Hepatocyte (in vitro differentiated cells): Measurements from ENCODE around the gene MPHOSPH8. TPM values are rescaled to one million over a fixed set of nuclear protein-coding genes. Genes with fewer than 3 reads are reported as not detected.

ENCODE experiments used
- DNase-seq: peaks from one replicate; pipeline ENCODE4 v3.0.0-alpha.2; 2016; ENCODE audit warnings: low spot score
- H2AFZ ChIP-seq: fragments of 200-600 bp; sonication (generic); 2 replicates; pipeline ENCODE4 v1.6.0; 2016; ENCODE audit warnings: antibody characterized with exemption, mild to moderate bottlenecking
- H3K27ac ChIP-seq: fragments of 200-600 bp; sonication (generic); 2 replicates; pipeline ENCODE4 v1.5.1; 2016; ENCODE audit warnings: mild to moderate bottlenecking
- H3K27me3 ChIP-seq: fragments of 200-600 bp; sonication (generic); 2 replicates; pipeline ENCODE4 v1.6.1; 2016
- H3K36me3 ChIP-seq: fragments of 200-600 bp; sonication (generic); replicated peaks from 2 replicates; pipeline ENCODE4 v1.5.1; 2016; ENCODE audit warnings: low read depth; ENCODE audit not compliant: insufficient read depth
- H3K4me1 ChIP-seq: fragments of 200-600 bp; sonication (generic); 2 replicates; pipeline ENCODE4 v1.5.1; 2016; ENCODE audit warnings: mild to moderate bottlenecking, moderate library complexity; ENCODE audit not compliant: insufficient read depth
- H3K4me2 ChIP-seq: fragments of 200-600 bp; sonication (generic); 2 replicates; pipeline ENCODE4 v1.6.0; 2016
- H3K4me3 ChIP-seq: fragments of 200-600 bp; sonication (generic); 2 replicates; pipeline ENCODE4 v1.5.1; 2016; ENCODE audit warnings: mild to moderate bottlenecking
- H3K79me2 ChIP-seq: fragments of 200-600 bp; sonication (generic); 2 replicates; pipeline ENCODE4 v1.6.0; 2017; ENCODE audit warnings: mild to moderate bottlenecking
- H3K9me2 ChIP-seq: fragments of 200-600 bp; sonication (generic); replicated peaks from 2 replicates; pipeline ENCODE4 v1.6.0; 2017; ENCODE audit warnings: mild to moderate bottlenecking; ENCODE audit not compliant: insufficient read depth
- H3K9me3 ChIP-seq: fragments of 200-600 bp; sonication (generic); 2 replicates; pipeline ENCODE4 v1.5.1; 2016; ENCODE audit warnings: low read depth, mild to moderate bottlenecking
- H4K20me1 ChIP-seq: fragments of 200-600 bp; sonication (generic); 2 replicates; pipeline ENCODE4 v1.6.0; 2016; ENCODE audit warnings: mild to moderate bottlenecking; ENCODE audit not compliant: insufficient read depth, poor library complexity, severe bottlenecking
- EZH2 ChIP-seq: fragments of 200-600 bp; sonication (generic); IDR thresholded peaks from 2 replicates; pipeline ENCODE4 v1.6.1; 2016; ENCODE audit warnings: antibody characterized with exemption, mild to moderate bottlenecking, borderline replicate concordance
- EZH2phosphoT487 ChIP-seq: fragments of 200-600 bp; sonication (generic); IDR thresholded peaks from one replicate; pipeline ENCODE4 v1.6.1; 2018; ENCODE audit warnings: antibody characterized with exemption, mild to moderate bottlenecking, low read depth, moderate library complexity; ENCODE audit not compliant: unreplicated experiment, severe bottlenecking
- WGBS: methylation state at CpG from one replicate; pipeline ENCODE4 v1.1.6; 2016; ENCODE audit warnings: low lambda C conversion rate; ENCODE audit errors: missing lambda C conversion rate; 5-methylcytosine and 5-hydroxymethylcytosine counted together
- polyA plus RNA-seq: library from polyadenylated mRNA; unstranded; fragments of >200 nt; fragmentation: Nextera tagmentation; extraction: Ambion mirVana; gene quantifications from 2 replicates; pipeline ENCODE4 v1.2.1, GENCODE V29; 2016
- total RNA-seq: library from RNA; depleted of rRNA; stranded (reverse); fragments of >200 nt; gene quantifications from 2 replicates; pipeline ENCODE4 v1.2.3, GENCODE V29; 2014
- TF ChIP-seq, protein P1 (sequence below): fragments of 200-600 bp; sonication (generic); IDR thresholded peaks from 2 replicates; pipeline ENCODE4 v1.5.1; 2016; ENCODE audit warnings: antibody characterized with exemption, mild to moderate bottlenecking; ENCODE audit not compliant: poor library complexity

MPHOSPH8 gene
- total and polyA plus RNA-seq, 2 experiments from 2014 or later, result 12.8 to 17.5 TPM

DNA sequence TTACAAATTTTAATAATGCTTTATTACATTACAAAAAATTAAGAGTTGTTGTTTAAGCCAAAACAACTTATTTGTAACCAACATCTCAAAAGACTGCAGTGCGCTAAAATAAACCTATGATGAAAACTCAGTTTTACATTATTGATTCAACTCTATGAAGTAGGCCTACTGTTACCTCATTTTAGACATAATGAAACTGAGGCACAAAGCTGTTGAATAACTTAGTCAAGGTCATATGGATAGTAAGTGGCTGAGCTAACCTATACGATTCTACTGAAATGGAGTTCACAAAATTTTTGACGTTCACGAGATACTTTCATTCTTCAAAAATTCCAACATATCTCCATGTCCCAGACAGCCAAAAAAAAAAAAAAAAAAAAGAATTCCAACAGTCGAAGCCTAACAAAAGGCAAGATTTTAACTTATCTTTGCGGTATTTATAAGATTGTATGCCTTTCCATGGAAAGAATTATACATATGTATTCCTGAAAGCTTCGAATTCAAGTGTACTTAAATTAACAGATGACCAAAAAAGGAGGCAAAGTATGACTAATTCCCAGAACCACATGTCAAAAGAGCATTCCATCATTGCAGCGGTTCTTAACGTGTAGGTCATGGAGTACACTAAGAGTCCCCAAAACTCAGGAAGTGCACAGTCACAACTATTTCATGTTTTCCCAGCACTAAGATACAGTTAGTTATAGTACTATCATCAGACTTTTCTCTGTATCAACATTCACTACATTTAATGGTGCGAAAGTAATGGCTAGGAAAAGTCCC, 79.9 kb downstream of the MPHOSPH8 start:
- TF ChIP-seq, protein P1, sequence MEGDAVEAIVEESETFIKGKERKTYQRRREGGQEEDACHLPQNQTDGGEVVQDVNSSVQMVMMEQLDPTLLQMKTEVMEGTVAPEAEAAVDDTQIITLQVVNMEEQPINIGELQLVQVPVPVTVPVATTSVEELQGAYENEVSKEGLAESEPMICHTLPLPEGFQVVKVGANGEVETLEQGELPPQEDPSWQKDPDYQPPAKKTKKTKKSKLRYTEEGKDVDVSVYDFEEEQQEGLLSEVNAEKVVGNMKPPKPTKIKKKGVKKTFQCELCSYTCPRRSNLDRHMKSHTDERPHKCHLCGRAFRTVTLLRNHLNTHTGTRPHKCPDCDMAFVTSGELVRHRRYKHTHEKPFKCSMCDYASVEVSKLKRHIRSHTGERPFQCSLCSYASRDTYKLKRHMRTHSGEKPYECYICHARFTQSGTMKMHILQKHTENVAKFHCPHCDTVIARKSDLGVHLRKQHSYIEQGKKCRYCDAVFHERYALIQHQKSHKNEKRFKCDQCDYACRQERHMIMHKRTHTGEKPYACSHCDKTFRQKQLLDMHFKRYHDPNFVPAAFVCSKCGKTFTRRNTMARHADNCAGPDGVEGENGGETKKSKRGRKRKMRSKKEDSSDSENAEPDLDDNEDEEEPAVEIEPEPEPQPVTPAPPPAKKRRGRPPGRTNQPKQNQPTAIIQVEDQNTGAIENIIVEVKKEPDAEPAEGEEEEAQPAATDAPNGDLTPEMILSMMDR, result no peak
- no peak for TF ChIP-seq EZH2phosphoT487
- TF ChIP-seq EZH2, result no peak
- Histone ChIP-seq H3K27ac (no peak overlapping the region), H4K20me1 (no peaks in the 10 kb centered on the region), H3K27me3 (no peaks in the 10 kb centered on the region), H3K4me2 (no peak overlapping the region), H3K9me3 (no peaks in the 10 kb centered on the region), H3K36me3 (no peaks in the 10 kb centered on the region), H3K4me1 (no peaks in the 10 kb centered on the region), H3K79me2 (peaks cover 22% of the 10 kb centered on the region), H3K9me2 (no peaks in the 10 kb centered on the region), H2AFZ (no peak overlapping the region), H3K4me3 (no peak overlapping the region)
- WGBS, result 71% methylated on average over 10 of the region's 10 CpGs
- DNase-seq, result no peak

DNA sequence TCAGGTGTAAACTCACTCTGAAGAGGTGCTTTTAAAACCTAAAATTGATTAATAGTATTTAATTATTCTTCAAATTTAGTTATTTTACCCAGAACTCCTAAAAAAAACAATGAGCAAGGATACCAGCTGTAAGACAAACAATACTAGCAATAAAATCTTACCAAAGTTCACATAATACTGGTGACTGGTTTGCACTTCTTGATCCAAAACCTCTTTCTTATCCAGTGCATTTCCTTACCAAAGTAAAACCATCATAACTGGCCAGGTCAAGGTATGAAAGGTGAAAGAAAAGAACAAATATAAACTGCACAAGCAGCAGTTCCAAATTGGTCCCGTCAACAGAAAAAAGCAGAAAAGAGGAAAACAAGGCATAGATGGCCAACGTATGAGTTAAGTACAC, 86.6 kb downstream of the MPHOSPH8 start:
- Histone ChIP-seq H3K27ac (no peak overlapping the region), H3K4me1 (no peaks in the 10 kb centered on the region), H3K4me2 (peak overlapping the region; percentile 15), H2AFZ (no peak overlapping the region), H4K20me1 (no peaks in the 10 kb centered on the region), H3K79me2 (peaks cover 36% of the 10 kb centered on the region), H3K36me3 (no peaks in the 10 kb centered on the region), H3K27me3 (no peaks in the 10 kb centered on the region), H3K9me2 (no peaks in the 10 kb centered on the region), H3K9me3 (no peaks in the 10 kb centered on the region), H3K4me3 (no peak overlapping the region)
- DNase-seq, result no peak
- TF ChIP-seq, protein P1, result no peak
- TF ChIP-seq EZH2 (no peak), EZH2phosphoT487 (no peak)
- 66% methylated on average over 2 of the region's 2 CpGs for WGBS

Other genes with a start within 250 kb of the MPHOSPH8 start
- not detected in 2 replicates for gene TPTE2, start 72.1 kb upstream of the MPHOSPH8 start, total RNA-seq
- not detected in 2 replicates for gene TPTE2, start 72.1 kb upstream of the MPHOSPH8 start, polyA plus RNA-seq
- gene PSPC1, start 149.3 kb downstream of the MPHOSPH8 start, total RNA-seq, result 56.7 and 62.6 TPM in 2 replicates
- 26.5 and 30.7 TPM in 2 replicates for gene PSPC1, start 149.3 kb downstream of the MPHOSPH8 start, polyA plus RNA-seq
- gene ZMYM5, start 230.0 kb downstream of the MPHOSPH8 start, total RNA-seq, result 16.3 and 17.1 TPM in 2 replicates
- 14.7 and 14.8 TPM in 2 replicates for gene ZMYM5, start 230.0 kb downstream of the MPHOSPH8 start, polyA plus RNA-seq